GM13977 (cell line): ENCODE results near the gene ANKRD33.
A peak's percentile ranks its signal among the peaks of the same experiment; 100 is the strongest.

Experiments
- DNase-seq: peaks from one replicate; pipeline ENCODE4 v3.0.0; 2012; ENCODE audit warnings: low spot score
- in situ Hi-C: fragments of 300-500 bp; cut with MboI; formaldehyde crosslinking; loops from one replicate; pipeline ENCODE4 v1.12.0; 2022; ENCODE audit warnings: low sequenced_read_pairs, low pct_unique_long_range_greater_than_20kb, mixed read lengths, inconsistent platforms; ENCODE audit not compliant: unreplicated experiment
- TF ChIP-seq, protein P1 (sequence below): IDR thresholded peaks from 2 replicates; pipeline ENCODE4 v1.5.1; 2012; ENCODE audit warnings: mild to moderate bottlenecking, control low read depth; ENCODE audit not compliant: insufficient read depth; ENCODE audit errors: extremely low read depth, missing control alignments

The ANKRD33 gene

DNA sequence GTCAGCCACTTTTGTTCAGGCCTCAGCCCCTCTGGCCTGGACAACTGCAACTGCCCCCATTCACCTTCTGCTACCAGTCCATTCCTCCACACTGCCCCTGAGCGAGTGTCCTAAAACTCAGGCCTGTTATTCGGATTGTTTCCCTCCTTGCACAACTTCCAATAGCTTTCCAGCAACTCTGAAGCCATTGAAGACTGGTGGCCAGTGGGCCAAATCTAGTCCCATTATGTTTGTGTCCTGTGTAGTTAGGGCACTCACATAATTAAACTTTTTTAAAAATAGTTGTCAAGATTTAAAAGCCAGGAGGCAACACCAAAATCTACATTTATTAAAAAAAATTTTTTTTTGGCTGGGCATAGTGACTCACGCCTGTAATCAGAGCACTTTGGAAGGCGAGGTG is 21.6 kb upstream of the ANKRD33 start:
- in situ Hi-C loops: no loop called here
- TF ChIP-seq, protein P1, sequence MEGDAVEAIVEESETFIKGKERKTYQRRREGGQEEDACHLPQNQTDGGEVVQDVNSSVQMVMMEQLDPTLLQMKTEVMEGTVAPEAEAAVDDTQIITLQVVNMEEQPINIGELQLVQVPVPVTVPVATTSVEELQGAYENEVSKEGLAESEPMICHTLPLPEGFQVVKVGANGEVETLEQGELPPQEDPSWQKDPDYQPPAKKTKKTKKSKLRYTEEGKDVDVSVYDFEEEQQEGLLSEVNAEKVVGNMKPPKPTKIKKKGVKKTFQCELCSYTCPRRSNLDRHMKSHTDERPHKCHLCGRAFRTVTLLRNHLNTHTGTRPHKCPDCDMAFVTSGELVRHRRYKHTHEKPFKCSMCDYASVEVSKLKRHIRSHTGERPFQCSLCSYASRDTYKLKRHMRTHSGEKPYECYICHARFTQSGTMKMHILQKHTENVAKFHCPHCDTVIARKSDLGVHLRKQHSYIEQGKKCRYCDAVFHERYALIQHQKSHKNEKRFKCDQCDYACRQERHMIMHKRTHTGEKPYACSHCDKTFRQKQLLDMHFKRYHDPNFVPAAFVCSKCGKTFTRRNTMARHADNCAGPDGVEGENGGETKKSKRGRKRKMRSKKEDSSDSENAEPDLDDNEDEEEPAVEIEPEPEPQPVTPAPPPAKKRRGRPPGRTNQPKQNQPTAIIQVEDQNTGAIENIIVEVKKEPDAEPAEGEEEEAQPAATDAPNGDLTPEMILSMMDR: no peak

DNA sequence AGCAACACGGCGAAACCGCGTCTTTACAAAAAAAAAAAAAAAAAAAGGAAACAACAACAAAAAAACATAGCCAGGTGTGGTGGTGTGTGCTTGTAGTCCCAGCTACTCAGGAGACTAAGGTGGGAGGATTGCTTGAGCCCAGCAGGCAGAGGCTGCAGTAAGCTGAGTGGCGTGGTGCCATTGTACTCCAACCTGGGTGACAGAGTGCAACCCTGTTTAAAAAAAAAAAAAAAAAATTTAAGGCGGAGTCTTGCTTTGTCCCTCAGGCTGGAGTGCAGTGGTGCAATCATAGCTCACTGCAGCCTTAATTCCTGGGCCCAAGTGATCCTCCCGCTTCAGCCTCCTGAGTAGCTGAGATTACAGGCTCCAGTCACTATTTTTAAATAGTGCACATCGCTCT is 21.1 kb upstream of the ANKRD33 start:
- no peak for DNase-seq
- in situ Hi-C loops: no loop called here
- TF ChIP-seq, protein P1: no peak

More for the DNA sequence above, 21.6 kb upstream of the ANKRD33 start:
- DNase-seq: peak; percentile 18

- in situ Hi-C loops: no loop called here
- DNase-seq: no peak
- TF ChIP-seq, protein P1: no peak
Observed at GRCh38 chr12:51867371-51867770, 20.5 kb upstream of the ANKRD33 start.

DNA sequence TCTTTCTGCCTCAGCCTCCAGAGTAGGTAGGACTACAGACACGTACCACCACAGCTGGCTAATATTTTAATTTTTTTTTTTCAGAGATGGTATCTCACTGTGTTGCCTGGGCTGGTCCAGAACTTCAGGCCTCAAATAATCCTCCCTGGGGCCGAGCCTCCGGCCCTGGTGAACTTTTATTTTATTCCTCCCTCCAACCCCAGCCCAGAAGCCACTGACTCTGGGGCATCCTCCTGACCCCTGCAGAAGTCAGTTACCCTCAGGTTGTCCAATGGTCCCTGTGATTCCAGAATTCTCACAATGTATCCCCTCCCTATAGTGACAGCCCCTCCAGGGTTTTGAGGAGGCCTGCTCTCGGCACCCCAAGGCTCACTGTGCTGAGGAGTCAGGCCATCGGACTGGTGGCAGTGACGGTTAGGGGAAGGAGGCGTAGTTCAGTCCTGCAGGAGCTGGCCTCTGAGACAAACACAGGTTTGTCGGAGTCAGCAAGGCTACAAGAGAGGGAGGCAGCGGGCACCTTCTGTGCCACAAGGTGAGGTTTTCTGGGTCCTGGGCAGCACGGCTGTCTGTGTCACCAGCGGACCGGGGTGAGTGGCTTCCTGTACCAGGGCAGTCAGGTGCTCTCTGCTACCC is 20.0 kb upstream of the ANKRD33 start:
- TF ChIP-seq, protein P1: no peak
- in situ Hi-C loops: no loop called here
- peak; percentile 22 for DNase-seq

GRCh38 chr12:51868821-51869495 is 18.9 kb upstream of the ANKRD33 start:
- DNase-seq: no peak
- TF ChIP-seq, protein P1: no peak
- in situ Hi-C loops: no loop called here

GRCh38 chr12:51869496-51869865 is 18.4 kb upstream of the ANKRD33 start:
- DNase-seq: peak; percentile 24
- TF ChIP-seq, protein P1: no peak
- in situ Hi-C loops: no loop called here
